Common myeloid progenitor, CD34-positive (primary cell): ENCODE results near the gene NRF1. TPM values are rescaled to one million over a fixed set of nuclear protein-coding genes. Genes with fewer than 3 reads are reported as not detected.
A peak's percentile ranks its signal among the peaks of the same experiment; 100 is the strongest.
"Not testable (repeated sequence)": the region's sequence is repeated elsewhere in the genome, so short reads cannot be mapped to it uniquely, and the experiment has no call there.

ENCODE experiments used
- CTCF ChIA-PET: fragments of 350-600 bp; sonication (Branson Sonifier 250); formaldehyde crosslinking; loops from one replicate; lab custom pipeline; 2021; ENCODE audit warnings: antibody characterized with exemption; lab: Charles Lee
- POLR2A ChIA-PET: fragments of 350-600 bp; sonication (Branson Sonifier 250); formaldehyde crosslinking; loops from one replicate; lab custom pipeline; 2021; ENCODE audit warnings: antibody characterized with exemption; lab: Charles Lee
- DNase-seq, 3 donors: peaks; one replicate each; pipeline versions ENCODE4 v3.0.0 to v3.0.0-alpha.2; 2013
- H3K27ac ChIP-seq, 2 experiments: 1 replicate in 1 of 2; 2 replicates in 1 of 2; pipeline ENCODE4 v1.7.0; 2013; ENCODE audit warnings: inconsistent platforms in 2 of 2, low read length in 2 of 2, mild to moderate bottlenecking in 2 of 2, low read depth in 1 of 2, moderate library complexity in 1 of 2; ENCODE audit not compliant: severe bottlenecking in 2 of 2, insufficient read depth in 1 of 2, poor library complexity in 1 of 2
- H3K27me3 ChIP-seq, 5 experiments: replicated peaks in 2 of 5; 1 replicate in 3 of 5; 2 replicates in 2 of 5; pipeline versions ENCODE4 v1.6.1 to v1.7.0; 2013; ENCODE audit warnings: low read length in 4 of 5, mild to moderate bottlenecking in 2 of 5, moderate library complexity in 2 of 5, inconsistent platforms in 1 of 5; ENCODE audit not compliant: insufficient read depth in 5 of 5, control insufficient read depth in 4 of 5
- H3K36me3 ChIP-seq, 4 experiments: 1 replicate in 2 of 4; 2 replicates in 2 of 4; pipeline versions ENCODE4 v1.6.1 to v1.7.0; 2013; ENCODE audit warnings: low read length in 3 of 4, control low read depth in 1 of 4, mild to moderate bottlenecking in 1 of 4; ENCODE audit not compliant: control insufficient read depth in 4 of 4, insufficient read depth in 4 of 4
- H3K4me1 ChIP-seq, 4 experiments: 1 replicate in 3 of 4; 2 replicates in 1 of 4; pipeline versions ENCODE4 v1.6.1 to v1.7.1; 2013; ENCODE audit warnings: low read length in 3 of 4, mild to moderate bottlenecking in 3 of 4, control low read depth in 1 of 4, inconsistent platforms in 1 of 4, moderate library complexity in 1 of 4; ENCODE audit not compliant: control insufficient read depth in 4 of 4, insufficient read depth in 4 of 4; ENCODE audit errors: control extremely low read depth in 1 of 4
- H3K4me3 ChIP-seq, 7 experiments: 1 replicate in 4 of 7; 2 replicates in 3 of 7; pipeline versions ENCODE4 v1.5.1 to v1.7.0; 2013; ENCODE audit warnings: mild to moderate bottlenecking in 7 of 7, low read length in 6 of 7, moderate library complexity in 6 of 7, inconsistent platforms in 2 of 7, low read depth in 2 of 7, control low read depth in 1 of 7; ENCODE audit not compliant: insufficient read depth in 4 of 7, control insufficient read depth in 1 of 7; ENCODE audit errors: extremely low read depth in 1 of 7
- H3K9me3 ChIP-seq, 5 experiments: 1 replicate in 4 of 5; 2 replicates in 1 of 5; pipeline versions ENCODE4 v1.6.1 to v1.7.1; 2013; ENCODE audit warnings: low read length in 4 of 5, mild to moderate bottlenecking in 2 of 5, inconsistent platforms in 1 of 5, low read depth in 1 of 5, moderate library complexity in 1 of 5; ENCODE audit not compliant: control insufficient read depth in 4 of 5, insufficient read depth in 2 of 5; ENCODE audit errors: control extremely low read depth in 1 of 5
- WGBS: methylation state at CpG from one replicate; pipeline ENCODE4 v1.1.5; 2013; ENCODE audit not compliant: insufficient coverage; 5-methylcytosine and 5-hydroxymethylcytosine counted together
- polyA plus RNA-seq: library from polyadenylated mRNA; unstranded; fragments of 120-200 nt; gene quantifications from one replicate; pipeline ENCODE4 v1.2.1, GENCODE V29; 2013

The NRF1 gene
- 10.5 TPM for polyA plus RNA-seq

DNA sequence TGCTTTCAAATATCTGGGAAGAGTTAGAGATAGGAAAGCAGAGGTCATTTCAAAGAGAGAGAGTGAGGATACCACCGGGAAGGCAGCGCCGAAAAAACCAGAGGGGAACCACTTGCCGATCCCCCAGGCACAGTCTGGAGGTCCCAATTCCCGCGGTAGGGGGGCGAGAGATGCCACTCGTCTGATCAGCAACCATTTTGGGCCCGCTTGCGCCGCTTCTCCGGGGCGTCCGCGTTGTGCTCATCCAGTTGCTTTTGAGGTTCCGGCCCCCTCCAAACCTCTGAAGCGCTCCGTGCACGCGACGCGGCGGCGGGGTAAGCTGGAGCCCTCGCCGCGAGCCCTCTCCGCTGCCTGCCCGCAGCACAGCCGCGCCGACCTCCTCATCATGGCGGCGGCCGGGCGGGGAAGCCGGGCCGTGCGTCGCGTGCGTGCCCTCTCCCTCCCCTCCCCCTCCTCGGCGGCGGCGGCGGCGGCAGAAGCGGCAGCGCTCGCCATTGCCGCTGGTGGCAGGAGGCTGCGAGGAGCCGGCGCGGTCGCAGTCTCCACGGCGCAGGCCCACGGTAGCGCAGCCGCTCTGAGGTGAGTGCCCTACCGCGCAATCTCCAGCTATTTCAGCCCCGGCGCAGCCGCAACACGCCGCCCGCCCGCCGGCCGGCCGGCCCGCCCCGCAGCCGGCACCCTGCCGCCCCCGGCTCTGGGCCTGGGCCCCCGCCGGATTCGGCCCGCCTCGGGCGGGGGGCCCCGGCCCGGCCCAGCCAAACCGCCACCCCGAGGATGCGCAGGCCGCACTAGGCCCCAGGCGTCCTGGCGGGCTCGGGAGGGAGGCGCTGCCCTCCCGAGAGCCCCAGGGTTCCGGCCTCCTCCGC, at the start of gene NRF1:
NRF1 (plus strand) TSS at position 475 of the 866 bp plus-strand sequence. CDS start 45,632 bp downstream, outside the sequence.
- WGBS, result 0% methylated on average over 65 of the region's 98 CpGs
- Histone ChIP-seq H3K4me1 (peaks cover 32 to 60% (median 53%) of the 10 kb centered on the region in 4 experiments), H3K36me3 (peaks cover 3 to 27% (median 8%) of the 10 kb centered on the region in 4 experiments), H3K27me3 (no peaks in the 10 kb centered on the region), H3K27ac (peak within 1 kb of the TSS; percentile 93 to 98), H3K4me3 (peak within 1 kb of the TSS; percentile 76 to 98 (median 93)), H3K9me3 (no peaks in the 10 kb centered on the region)
- POLR2A ChIA-PET, result interaction anchor here (1.0 to 2.0 kb wide), 2 partner anchors 10 to 16 kb away, joined by 3 to 9 read pairs; no protein-coding TSS in a partner anchor
- peak; percentile 88 to 95 (median 91) for DNase-seq
- CTCF ChIA-PET, result interaction anchor here (0.6 to 2.9 kb wide), 13 partner anchors 8 to 232 kb away, joined by 3 to 36 read pairs (median 6); no protein-coding TSS in a partner anchor

DNA sequence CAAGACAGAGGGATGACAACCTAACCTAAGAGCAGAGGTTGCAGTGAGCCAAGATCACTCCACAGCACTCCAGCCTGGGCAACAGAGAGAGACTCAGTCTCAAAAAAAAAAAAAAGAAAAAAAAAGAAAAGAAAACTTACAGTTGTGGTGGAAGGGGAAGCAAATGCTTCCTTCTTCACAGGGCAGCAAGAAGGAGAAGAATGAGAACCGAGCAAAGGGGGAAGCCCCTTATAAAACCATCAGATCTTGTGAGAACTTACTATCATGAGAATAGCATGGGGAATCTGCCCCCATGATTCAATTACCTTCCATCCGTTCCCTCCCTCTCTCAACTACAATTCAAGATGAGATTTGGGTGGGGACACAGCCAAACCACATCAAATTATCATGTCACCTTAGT, 45.2 kb upstream of the NRF1 start:
- H3K36me3 ChIP-seq, H3K9me3 ChIP-seq, CTCF ChIA-PET, H3K4me3 ChIP-seq, H3K4me1 ChIP-seq, H3K27ac ChIP-seq, H3K27me3 ChIP-seq, POLR2A ChIA-PET: not testable (repeated sequence)
- DNase-seq, result peak; percentile 24 to 81 (median 72)
- 20% methylated on average over 1 of the region's 2 CpGs for WGBS

DNA sequence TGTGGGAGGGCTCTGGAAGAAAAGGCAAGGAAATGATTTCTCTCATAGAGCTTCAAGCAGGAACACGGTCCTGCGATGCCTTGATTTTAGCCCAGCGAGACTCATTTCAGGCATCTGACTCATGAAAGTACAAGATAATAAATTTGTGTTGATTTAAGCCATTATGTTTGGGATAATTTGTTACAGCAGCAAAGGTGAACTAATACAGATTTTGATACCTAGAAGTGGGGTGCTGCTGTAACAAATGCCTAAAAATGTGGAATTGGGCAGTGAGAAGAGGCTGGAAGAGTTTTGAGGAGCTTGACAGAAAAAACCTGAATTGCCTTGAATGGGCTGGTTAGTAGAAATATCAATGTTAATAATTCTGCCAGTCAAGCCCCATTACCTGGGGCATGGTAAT, 44.1 kb upstream of the NRF1 start:
- Histone ChIP-seq H3K36me3 (no peaks in the 10 kb centered on the region), H3K27ac (no peak overlapping the region), H3K4me1 (peaks cover 0 to 3% (median 1%) of the 10 kb centered on the region in 4 experiments), H3K9me3 (no peaks in the 10 kb centered on the region), H3K27me3 (peaks cover 0 to 2% (median 0%) of the 10 kb centered on the region in 5 experiments), H3K4me3 (no peak overlapping the region)
- WGBS, result 97% methylated on average over 3 of the region's 3 CpGs
- ChIA-PET POLR2A (no interaction called here), CTCF (no interaction called here)
- DNase-seq, result no peak

DNA sequence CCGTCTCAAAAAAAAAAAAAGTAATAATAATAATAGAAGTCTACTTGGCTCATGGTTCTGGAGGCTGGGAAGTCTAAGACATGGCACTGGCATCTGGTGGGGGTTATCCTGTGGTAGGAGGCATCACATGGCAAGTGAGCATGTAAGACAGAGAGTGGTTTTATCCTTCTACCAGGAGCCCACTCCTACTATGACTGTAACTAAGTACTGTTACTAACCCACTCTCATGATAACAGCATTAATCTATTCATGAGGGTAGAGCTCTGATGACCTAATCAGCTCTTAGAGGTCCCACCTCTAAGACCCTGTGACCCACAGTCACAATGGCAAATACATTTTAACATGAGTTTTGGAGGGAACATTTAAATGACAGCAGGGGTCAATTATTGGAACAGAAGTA, 43.3 kb upstream of the NRF1 start:
- POLR2A ChIA-PET, result no interaction called here
- WGBS, result no CpG with 5 or more reads among the region's 1 CpG
- H3K4me3 ChIP-seq, result no peak overlapping the region
- H3K27me3 ChIP-seq, result peaks cover 0 to 2% (median 0%) of the 10 kb centered on the region in 5 experiments
- no peaks in the 10 kb centered on the region for H3K9me3 ChIP-seq
- DNase-seq, result no peak
- peaks cover 0 to 3% (median 1%) of the 10 kb centered on the region in 4 experiments for H3K4me1 ChIP-seq
- H3K27ac ChIP-seq, result no peak overlapping the region
- CTCF ChIA-PET, result interaction anchor here (1.2 kb wide), 1 partner anchor 67 kb away, joined by 3 read pairs; no protein-coding TSS in a partner anchor
- no peaks in the 10 kb centered on the region for H3K36me3 ChIP-seq

DNA sequence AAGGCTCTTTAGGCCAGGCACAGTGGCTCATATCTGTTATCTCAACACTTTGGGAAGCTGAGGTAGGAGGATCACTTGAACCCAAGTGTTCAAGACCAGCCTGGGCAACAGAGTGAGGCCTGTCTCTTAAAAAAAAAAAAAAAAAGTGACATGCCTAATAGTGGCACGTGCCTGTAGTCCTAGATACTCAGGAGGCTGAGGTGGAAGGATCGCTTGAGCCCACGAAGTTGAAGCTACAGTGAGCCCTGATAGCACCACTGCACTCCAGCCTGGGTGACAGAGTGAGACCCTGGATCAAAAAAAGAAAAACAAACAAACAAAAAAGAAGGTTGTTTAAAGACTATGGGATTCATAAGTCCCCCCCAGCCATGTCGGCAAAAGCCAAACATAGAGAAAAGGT, 42.2 kb upstream of the NRF1 start:
- no peak overlapping the region for H3K4me3 ChIP-seq
- no peaks in the 10 kb centered on the region for H3K9me3 ChIP-seq
- ChIA-PET CTCF (interaction anchor here (0.6 kb wide), 1 partner anchor 1728 kb away, joined by 3 read pairs; no protein-coding TSS in a partner anchor), POLR2A (no interaction called here)
- WGBS, result 92% methylated on average over 2 of the region's 4 CpGs
- peaks cover 0 to 2% (median 0%) of the 10 kb centered on the region in 5 experiments for H3K27me3 ChIP-seq
- no peak for DNase-seq
- H3K27ac ChIP-seq, result no peak overlapping the region
- H3K36me3 ChIP-seq, result no peaks in the 10 kb centered on the region
- peaks cover 0 to 3% (median 1%) of the 10 kb centered on the region in 4 experiments for H3K4me1 ChIP-seq

DNA sequence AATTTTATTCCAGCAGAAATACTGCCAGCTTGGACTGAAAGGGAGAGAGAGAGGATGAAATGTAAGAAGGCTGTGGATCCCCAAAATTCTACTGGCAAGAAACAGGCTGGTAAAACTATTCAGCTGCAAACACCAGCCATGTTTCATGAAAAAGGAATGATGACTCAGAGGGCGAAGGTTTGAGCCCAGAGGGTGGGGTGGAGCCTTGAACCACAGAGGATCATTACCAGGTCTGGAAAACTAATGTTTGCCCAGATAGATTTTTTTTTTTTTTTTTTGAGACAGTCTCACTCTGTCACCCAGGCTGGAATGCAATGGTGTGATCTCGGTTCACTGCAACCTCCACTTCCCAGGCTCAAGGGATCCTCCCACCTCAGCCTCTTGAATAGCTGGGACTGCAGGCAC, 41.7 kb upstream of the NRF1 start:
- ChIA-PET POLR2A (no interaction called here), CTCF (no interaction called here)
- WGBS, result 100% methylated on average over 2 of the region's 2 CpGs
- Histone ChIP-seq H3K4me3 (no peak overlapping the region), H3K27me3 (peaks cover 0 to 2% (median 0%) of the 10 kb centered on the region in 5 experiments), H3K27ac (no peak overlapping the region), H3K36me3 (no peaks in the 10 kb centered on the region), H3K9me3 (no peaks in the 10 kb centered on the region), H3K4me1 (peaks cover 0 to 3% (median 1%) of the 10 kb centered on the region in 4 experiments)
- DNase-seq, result no peak

DNA sequence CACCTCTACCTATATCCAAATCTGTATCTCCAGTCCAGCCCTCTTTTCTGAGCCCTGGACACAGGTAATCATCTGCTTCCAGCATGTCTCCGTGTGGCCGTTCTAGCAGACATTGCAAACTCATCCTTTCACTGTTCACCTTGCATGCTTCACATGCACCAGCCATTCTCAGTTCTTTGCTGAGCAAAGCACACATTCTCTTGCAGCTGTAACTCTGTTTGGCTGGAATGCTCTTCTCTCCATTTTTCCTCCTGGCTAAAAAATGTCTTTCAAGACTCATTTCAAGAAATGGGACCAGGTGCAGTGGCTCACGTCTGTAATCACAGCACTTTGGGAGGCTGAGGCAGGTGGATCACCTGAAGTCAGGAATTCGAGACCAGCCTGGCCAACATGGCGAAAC, 40.3 kb upstream of the NRF1 start:
- WGBS, result 96% methylated on average over 5 of the region's 5 CpGs
- Histone ChIP-seq H3K4me1 (peaks cover 0 to under 1% (median under 1%) of the 10 kb centered on the region in 4 experiments), H3K27ac (no peak overlapping the region), H3K4me3 (no peak overlapping the region), H3K9me3 (no peaks in the 10 kb centered on the region), H3K36me3 (no peaks in the 10 kb centered on the region), H3K27me3 (no peaks in the 10 kb centered on the region)
- POLR2A ChIA-PET, result no interaction called here
- CTCF ChIA-PET, result no interaction called here
- no peak for DNase-seq
